Measurements from ENCODE around the gene PRKACA.
A peak's percentile ranks its signal among the peaks of the same experiment; 100 is the strongest.

The PRKACA gene

GRCh38 chr19:14118165-14119051 is 846 bp upstream of the PRKACA start:
- DNase-seq (ENCODE audit: low read depth in 1 of 2, low spot score in 1 of 2) = no peak

GRCh38 chr19:14116918-14117578 is 514 bp downstream of the PRKACA start:
- no peak for DNase-seq (ENCODE audit: low read depth in 1 of 2, low spot score in 1 of 2)

- no peak for DNase-seq (ENCODE audit: low read depth in 1 of 2, low spot score in 1 of 2)
Measured at GRCh38 chr19:14116525-14116917, 1.0 kb downstream of the PRKACA start.

GRCh38 chr19:14115756-14116155 is 1.8 kb downstream of the PRKACA start:
- no peak for DNase-seq (ENCODE audit: low read depth in 1 of 2, low spot score in 1 of 2)

GRCh38 chr19:14114854-14115253 is 2.7 kb downstream of the PRKACA start:
- DNase-seq (ENCODE audit: low read depth in 1 of 2, low spot score in 1 of 2) = peak in 1 of 2 donors; percentile 39

- no peak for DNase-seq (ENCODE audit: low read depth in 1 of 2, low spot score in 1 of 2)
Measured at GRCh38 chr19:14114439-14114838, 3.1 kb downstream of the PRKACA start.

- DNase-seq (ENCODE audit: low read depth in 1 of 2, low spot score in 1 of 2) = peak in 1 of 2 donors; percentile 31
Measured at GRCh38 chr19:14113762-14114414, 3.7 kb downstream of the PRKACA start.

GRCh38 chr19:14112809-14113385 is 4.7 kb downstream of the PRKACA start:
- DNase-seq (ENCODE audit: low read depth in 1 of 2, low spot score in 1 of 2) = no peak

- DNase-seq (ENCODE audit: low read depth in 1 of 2, low spot score in 1 of 2) = no peak
Measured at GRCh38 chr19:14112051-14112808, 5.3 kb downstream of the PRKACA start.

GRCh38 chr19:14111486-14111885 is 6.1 kb downstream of the PRKACA start:
- DNase-seq (ENCODE audit: low read depth in 1 of 2, low spot score in 1 of 2) = no peak

GRCh38 chr19:14110650-14111049 is 6.9 kb downstream of the PRKACA start:
- no peak for DNase-seq (ENCODE audit: low read depth in 1 of 2, low spot score in 1 of 2)

- no peak for DNase-seq (ENCODE audit: low read depth in 1 of 2, low spot score in 1 of 2)
Measured at GRCh38 chr19:14107581-14108461, 9.7 kb downstream of the PRKACA start.

- no peak for DNase-seq (ENCODE audit: low read depth in 1 of 2, low spot score in 1 of 2)
Measured at GRCh38 chr19:14106840-14107239, 10.7 kb downstream of the PRKACA start.

- DNase-seq (ENCODE audit: low read depth in 1 of 2, low spot score in 1 of 2) = no peak
Measured at GRCh38 chr19:14105680-14106079, 11.9 kb downstream of the PRKACA start.

GRCh38 chr19:14103310-14103709 is 14.3 kb downstream of the PRKACA start:
- DNase-seq (ENCODE audit: low read depth in 1 of 2, low spot score in 1 of 2) = no peak

GRCh38 chr19:14102756-14103155 is 14.8 kb downstream of the PRKACA start:
- no peak for DNase-seq (ENCODE audit: low read depth in 1 of 2, low spot score in 1 of 2)

GRCh38 chr19:14102102-14102696 is 15.4 kb downstream of the PRKACA start:
- DNase-seq (ENCODE audit: low read depth in 1 of 2, low spot score in 1 of 2) = no peak

GRCh38 chr19:14101003-14101545 is 16.5 kb downstream of the PRKACA start:
- no peak for DNase-seq (ENCODE audit: low read depth in 1 of 2, low spot score in 1 of 2)

GRCh38 chr19:14097532-14098151 is 19.9 kb downstream of the PRKACA start:
- DNase-seq (ENCODE audit: low read depth in 1 of 2, low spot score in 1 of 2) = no peak
